ENCODE measurements around the gene PPIL6.

DNA sequence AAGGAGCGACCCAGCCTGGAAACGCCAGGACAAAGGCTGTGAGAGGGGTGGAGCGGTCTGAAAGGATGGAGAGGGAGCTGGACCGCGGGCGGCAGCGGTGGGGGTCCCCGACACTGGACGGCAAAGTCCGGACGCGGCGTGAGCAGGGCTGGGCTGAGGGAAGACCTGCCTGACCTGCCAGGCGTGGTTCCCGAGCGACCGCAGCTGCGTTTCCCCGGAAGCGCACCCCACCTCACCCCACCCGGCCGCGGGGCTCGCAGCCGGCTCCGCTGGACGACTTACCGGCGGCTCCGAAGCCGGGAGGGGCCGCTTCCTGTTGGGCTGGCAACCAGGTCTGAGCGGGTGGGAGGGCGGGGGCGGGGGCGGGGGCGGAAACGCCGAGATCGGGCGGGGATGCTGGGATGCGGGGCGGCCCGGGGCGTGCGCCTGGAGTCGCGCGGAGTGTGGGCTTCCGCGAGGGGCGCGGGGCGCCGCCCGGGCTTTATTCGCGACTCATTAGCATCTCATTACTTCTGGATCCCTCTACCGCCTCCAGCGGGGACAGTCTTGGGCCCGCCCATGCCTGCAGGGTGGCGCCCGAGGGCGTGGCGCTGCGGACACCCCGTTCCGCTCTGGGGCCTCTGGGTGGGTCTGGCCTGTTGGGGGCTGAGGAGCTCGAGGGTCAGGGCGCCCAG is 15.1 kb upstream of the PPIL6 start, which contains the start of gene MICAL1:
- TF ChIP-seq POLR2A (IDR thresholded peaks at IDR 0.05) = no peak
- TF ChIP-seq, protein P1, sequence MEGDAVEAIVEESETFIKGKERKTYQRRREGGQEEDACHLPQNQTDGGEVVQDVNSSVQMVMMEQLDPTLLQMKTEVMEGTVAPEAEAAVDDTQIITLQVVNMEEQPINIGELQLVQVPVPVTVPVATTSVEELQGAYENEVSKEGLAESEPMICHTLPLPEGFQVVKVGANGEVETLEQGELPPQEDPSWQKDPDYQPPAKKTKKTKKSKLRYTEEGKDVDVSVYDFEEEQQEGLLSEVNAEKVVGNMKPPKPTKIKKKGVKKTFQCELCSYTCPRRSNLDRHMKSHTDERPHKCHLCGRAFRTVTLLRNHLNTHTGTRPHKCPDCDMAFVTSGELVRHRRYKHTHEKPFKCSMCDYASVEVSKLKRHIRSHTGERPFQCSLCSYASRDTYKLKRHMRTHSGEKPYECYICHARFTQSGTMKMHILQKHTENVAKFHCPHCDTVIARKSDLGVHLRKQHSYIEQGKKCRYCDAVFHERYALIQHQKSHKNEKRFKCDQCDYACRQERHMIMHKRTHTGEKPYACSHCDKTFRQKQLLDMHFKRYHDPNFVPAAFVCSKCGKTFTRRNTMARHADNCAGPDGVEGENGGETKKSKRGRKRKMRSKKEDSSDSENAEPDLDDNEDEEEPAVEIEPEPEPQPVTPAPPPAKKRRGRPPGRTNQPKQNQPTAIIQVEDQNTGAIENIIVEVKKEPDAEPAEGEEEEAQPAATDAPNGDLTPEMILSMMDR (IDR thresholded peaks at IDR 0.05) = no peak
